Esophagus squamous epithelium (tissue), 4 donors: ENCODE measurements around the gene KANK4.

Experiments used
- POLR2A ChIP-seq, 4 donors: fragments of 450-650 bp; IDR thresholded peaks; one replicate each; pipeline ENCODE4 v1.6.1; 2017; ENCODE audit warnings: antibody characterized with exemption in 4 of 4, mild to moderate bottlenecking in 4 of 4, moderate library complexity in 3 of 4
- TF ChIP-seq, protein P1 (sequence below), 6 experiments: fragments of 450-650 bp in 4 of 6; fragments of 200-600 bp in 2 of 6; sonication (generic) in 2 of 6; IDR thresholded peaks; one replicate each; pipeline ENCODE4 v1.5.1; 2016 to 2019; ENCODE audit warnings: antibody characterized with exemption in 6 of 6, mild to moderate bottlenecking in 4 of 6, moderate library complexity in 4 of 6

DNA sequence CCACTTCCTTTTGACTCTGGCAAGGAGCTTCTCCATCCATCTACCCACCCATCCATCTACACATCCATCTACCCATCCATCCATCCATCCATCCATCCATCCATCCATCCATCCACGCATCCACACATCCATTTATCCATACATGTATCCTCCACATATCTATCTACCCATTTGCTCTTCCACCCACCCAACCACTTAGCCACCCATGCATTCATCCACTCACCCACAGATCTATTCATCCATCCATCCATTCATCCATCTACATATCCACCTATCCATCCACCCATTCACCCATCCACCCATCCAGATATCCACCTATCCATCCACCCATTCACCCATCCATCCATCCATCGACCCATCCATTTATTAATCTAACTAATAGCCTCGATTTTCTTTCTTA lies 23.0 kb upstream of the KANK4 start:
- TF ChIP-seq, protein P1, sequence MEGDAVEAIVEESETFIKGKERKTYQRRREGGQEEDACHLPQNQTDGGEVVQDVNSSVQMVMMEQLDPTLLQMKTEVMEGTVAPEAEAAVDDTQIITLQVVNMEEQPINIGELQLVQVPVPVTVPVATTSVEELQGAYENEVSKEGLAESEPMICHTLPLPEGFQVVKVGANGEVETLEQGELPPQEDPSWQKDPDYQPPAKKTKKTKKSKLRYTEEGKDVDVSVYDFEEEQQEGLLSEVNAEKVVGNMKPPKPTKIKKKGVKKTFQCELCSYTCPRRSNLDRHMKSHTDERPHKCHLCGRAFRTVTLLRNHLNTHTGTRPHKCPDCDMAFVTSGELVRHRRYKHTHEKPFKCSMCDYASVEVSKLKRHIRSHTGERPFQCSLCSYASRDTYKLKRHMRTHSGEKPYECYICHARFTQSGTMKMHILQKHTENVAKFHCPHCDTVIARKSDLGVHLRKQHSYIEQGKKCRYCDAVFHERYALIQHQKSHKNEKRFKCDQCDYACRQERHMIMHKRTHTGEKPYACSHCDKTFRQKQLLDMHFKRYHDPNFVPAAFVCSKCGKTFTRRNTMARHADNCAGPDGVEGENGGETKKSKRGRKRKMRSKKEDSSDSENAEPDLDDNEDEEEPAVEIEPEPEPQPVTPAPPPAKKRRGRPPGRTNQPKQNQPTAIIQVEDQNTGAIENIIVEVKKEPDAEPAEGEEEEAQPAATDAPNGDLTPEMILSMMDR (IDR thresholded peaks at IDR 0.05): no peak
- TF ChIP-seq POLR2A (IDR thresholded peaks at IDR 0.05): no peak
